NAMALWA (cell line): ENCODE results near the gene ELAVL2.
A peak's percentile ranks its signal among the peaks of the same experiment; 100 is the strongest.

Experiments used
- DNase-seq: peaks from one replicate; pipeline ENCODE4 v3.0.0-alpha.2; 2015; ENCODE audit warnings: low spot score

Gene ELAVL2

GRCh38 chr9:23826120-23826629 is at the start of gene ELAVL2:
Gene ELAVL2, minus strand, starts transcription at chr9:23826240. Its CDS starts 64,006 bp downstream, at chr9:23762234.
- no peak for DNase-seq

DNA sequence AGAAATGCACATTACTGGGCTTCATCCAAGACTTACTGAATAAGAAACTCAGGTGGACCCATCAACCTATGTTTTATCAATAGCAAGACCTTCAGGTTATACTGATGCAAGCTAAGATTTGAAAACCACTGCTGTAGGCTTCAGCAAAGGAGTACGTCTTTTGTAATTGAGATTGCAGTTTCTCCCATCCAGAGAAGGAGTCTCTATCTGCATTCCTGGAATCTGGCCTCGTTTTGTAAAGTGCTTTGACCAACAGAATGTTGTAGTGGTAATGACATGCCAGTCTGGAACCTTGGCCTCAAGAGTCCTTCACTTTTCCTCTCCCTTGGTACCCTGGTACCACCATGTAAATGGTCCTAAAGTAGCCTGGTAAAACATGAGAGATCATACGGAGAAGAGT is 32.2 kb upstream of the ELAVL2 start:
- DNase-seq: no peak

DNA sequence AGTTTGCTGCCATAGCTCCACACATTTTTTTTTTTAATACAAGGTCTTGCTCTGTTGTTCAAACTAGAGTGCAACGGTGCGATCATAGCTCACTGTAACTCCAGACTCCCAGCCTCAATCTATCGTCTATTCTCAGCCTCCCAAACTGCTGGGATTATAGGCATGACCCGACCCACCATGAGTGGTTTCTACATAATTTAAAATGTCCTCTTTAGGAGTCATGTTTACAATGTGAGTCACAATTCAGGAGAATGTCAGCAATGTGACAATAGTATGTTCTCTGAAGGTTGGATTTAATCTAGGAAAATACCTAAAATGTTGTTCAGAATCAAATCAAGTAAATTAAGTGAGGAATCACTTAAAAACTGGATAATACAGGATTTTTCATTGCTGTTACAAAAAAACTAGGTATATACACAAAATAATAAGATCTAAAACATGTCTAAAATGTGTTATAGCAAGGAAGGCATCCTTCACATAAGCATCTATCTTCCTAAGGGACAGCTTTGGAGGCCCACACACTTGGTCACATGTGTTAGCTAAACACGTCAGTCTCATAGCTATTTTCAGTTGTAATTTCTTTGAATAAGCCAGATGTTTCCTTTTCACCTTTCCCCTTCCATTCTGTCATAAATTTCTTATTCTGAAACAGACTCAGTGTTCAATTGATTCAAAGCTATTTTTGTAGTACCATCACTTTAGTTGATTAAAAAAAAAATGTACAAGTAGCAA is 30.0 kb upstream of the ELAVL2 start:
- no peak for DNase-seq

- no peak for DNase-seq
Measured at GRCh38 chr9:23850690-23851629, 24.9 kb upstream of the ELAVL2 start.

DNA sequence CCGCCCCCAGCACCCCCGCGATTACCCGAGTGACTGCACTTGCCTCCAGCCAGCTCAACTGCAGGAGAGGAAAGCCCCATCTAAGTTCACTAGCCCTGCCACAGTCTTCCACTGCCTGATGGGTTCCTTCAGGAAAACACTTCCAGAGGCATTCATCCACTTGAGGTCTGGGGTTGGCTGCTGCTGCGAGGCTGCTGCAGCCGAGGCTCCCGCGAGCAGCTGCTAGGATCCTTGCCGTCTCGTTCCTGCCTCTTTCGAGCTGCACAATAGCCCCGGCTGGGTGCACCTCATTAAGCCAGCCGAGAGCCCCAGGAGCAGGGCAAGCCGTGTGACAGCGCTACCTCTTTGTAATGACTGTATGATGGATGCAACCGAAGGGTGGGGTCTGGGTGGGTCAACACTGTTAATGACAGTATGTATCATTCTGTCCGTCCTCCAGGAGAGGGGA is 24.2 kb upstream of the ELAVL2 start:
- no peak for DNase-seq

- DNase-seq: no peak
Measured at GRCh38 chr9:23849379-23850035, 23.5 kb upstream of the ELAVL2 start.

DNA sequence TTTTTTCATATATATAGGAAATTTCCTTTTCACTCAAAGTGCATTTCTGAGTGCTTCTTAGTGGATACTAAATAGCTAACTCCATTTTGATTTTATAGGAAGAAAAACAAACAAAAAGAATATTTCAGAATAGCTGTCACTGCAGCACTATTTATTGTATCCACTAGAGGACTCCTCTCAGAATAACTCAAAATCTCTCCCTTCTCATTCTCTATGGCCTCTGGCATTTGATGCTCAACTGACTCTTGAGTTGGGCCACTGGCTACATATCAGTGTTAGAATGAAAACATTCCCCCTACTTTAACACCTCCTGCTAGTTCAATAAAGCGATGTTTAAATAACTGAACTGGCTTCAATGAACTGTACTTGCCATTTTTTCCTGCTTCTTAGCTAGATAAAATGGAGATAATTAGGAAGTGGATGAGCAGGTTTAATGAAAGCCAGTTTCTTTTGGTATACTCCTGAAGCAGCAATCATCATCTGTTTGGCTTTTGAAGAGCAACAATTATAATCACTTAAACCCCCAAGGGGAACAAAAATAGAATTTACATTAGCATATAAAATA is 16.6 kb upstream of the ELAVL2 start:
- DNase-seq: peak; percentile 13

- DNase-seq: no peak
Measured at GRCh38 chr9:23841304-23841703, 15.3 kb upstream of the ELAVL2 start.

GRCh38 chr9:23837038-23837437 is 11.0 kb upstream of the ELAVL2 start:
- no peak for DNase-seq

DNA sequence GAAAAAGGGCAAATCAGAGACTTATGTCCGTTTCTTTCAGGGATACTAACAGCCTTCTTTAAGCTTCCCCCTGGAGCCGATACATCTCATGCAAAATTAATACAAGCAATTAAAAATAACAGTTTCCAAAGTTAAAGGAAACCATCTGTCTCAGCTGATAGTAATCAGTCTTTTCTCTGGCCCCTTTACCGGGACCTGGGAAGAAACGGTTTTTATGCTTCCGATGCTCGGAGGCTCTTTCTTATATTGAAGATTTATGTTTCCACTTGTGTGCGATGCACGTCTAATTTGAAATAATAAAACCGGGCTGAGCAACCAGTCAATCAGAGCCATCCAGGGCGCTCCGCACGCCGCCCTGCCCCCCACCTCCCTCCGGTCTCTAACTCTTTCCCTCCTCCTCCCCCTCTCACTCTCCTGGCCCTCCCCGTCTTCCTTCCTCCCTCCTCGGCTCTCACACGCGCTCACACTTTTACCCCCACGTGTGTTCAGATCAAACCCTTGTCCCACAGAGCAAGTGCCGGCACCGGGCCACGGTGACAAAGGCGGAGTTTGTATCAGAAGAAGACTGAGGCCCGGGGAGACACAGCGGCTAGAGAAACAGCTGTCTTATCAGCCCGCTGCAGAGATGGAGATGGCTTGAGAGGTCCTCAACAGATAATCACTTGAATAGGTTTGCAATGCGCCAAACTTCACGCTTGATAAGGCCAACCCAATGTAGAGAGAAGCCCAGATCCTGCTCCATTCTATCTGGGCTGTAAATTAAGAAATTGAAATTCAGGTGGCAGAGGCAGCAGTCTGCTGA is 5.1 kb upstream of the ELAVL2 start:
- DNase-seq: no peak

GRCh38 chr9:23830476-23830805 is 4.4 kb upstream of the ELAVL2 start:
- no peak for DNase-seq

DNA sequence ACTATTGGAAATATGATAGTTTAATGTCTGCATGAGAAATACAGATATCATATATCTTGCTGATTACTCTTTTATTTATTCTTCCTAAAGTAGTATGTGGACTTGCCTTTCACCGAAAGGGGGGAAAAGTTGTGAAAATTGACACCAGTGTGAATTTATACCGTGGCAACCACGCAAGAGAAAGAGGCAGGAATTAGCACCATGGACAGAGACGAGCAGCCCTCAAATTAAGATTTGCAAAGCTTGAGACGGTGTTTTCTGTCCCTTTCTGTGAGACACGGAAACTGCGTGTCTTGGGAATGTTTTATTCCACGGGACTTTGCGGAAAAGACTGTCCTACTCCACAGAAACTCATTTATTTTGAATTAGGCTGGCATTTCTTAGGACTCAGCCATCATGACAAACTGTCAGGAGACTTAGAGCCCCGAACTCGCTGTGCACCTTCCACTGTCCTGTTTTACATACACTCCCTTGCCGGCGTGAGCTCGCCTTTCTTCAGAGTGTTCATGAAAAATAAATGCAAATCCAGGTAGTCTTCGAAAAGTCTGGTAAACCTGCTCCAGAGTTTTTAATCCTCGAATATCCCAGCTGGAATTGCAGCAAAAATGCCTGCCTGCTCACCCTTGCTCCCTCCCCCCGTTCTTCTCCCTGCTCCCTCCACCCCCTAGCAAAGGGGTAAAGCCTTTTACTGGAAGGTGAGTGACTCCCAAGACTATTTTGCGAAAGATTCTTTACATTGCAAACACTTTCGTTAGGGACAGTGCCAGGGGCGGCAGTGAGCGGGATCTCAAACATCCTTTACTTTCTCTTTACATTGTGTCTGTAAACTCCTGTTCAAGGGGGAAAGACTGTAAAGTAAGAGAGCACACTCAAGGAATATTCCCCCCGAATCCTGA is 3.8 kb upstream of the ELAVL2 start:
- peak; percentile 3 for DNase-seq

- no peak for DNase-seq
Measured at GRCh38 chr9:23825700-23826099, 340 bp downstream of the ELAVL2 start.

DNA sequence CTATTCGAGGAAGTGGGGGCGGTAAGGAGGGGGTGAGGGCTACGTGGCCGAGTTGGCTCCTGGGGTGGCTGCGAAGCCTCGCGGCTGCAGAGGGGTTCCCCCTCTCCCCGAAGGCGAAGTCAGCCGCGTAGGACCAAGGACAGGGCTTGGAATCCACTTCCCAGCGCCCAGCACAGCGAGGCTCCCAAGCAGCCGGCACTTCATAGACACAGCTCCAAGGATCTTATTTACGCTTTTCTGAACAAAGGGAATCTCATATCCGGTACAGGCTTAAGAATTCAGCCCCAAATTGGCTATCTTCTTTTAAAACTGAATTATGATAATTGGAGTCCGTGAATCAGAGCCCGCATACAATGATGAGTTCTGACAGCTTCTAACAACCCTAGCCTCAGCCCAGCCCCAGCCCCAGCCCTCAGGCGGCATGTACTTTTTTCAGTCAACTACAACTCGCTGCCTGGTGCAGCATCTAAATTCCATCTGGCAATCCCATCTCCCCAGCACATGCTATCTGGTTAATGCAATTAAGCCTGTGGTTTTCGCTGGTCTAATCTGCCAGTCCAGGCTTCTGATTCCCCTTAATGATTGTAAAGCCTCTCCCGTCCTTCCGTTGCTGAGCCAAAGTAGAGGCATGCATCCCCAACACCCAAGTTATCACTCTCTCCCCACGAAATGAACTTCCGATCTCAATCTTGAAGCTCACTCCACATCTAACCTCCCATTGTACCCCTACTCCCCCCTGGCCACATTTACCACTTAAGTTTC is 1.0 kb downstream of the ELAVL2 start:
- no peak for DNase-seq

DNA sequence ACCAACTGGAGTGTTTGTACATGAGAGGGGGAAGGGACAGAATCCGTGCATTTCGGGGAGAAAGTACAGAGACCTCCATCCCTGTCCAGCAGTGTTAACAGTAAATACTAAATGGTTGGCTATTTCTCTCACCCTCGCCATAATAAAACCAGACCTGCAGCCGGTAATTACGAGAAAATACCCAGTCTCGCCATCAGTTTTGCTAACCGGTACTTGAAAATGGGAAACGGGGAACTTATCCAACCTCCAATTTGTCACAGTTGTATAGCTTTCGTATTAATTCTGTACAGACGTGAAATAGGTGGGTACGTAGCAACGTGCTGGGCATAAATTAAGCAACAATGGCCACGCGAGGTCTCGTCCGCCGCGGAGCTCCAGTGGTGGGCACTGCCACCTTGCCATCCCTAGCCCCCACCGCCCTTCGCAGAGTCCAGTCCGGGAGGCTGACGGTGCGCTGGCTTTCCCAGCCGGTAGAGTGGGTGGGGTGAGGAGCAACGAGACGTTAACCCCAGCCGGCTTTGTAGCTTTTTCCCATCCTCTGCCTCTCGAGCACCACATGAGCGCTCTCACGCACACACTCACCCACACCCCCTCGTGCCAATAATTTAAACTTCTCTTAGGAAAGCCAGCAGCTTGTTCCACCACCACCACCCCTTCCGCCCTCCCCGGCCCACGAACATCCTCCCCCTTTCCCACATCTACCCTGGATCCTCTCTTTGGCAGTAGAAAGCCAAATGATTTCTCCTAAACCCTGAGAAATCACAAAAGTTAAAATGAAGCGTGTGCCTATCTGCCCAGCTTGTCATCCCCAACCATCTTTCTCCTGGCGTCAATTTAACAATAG is 1.8 kb downstream of the ELAVL2 start:
- DNase-seq: no peak

- no peak for DNase-seq
Measured at GRCh38 chr9:23823269-23823668, 2.8 kb downstream of the ELAVL2 start.

GRCh38 chr9:23822261-23823169 is 3.5 kb downstream of the ELAVL2 start:
- no peak for DNase-seq
